ENCODE data around the gene CACNG8.
A peak's percentile ranks its signal among the peaks of the same experiment; 100 is the strongest.

DNA sequence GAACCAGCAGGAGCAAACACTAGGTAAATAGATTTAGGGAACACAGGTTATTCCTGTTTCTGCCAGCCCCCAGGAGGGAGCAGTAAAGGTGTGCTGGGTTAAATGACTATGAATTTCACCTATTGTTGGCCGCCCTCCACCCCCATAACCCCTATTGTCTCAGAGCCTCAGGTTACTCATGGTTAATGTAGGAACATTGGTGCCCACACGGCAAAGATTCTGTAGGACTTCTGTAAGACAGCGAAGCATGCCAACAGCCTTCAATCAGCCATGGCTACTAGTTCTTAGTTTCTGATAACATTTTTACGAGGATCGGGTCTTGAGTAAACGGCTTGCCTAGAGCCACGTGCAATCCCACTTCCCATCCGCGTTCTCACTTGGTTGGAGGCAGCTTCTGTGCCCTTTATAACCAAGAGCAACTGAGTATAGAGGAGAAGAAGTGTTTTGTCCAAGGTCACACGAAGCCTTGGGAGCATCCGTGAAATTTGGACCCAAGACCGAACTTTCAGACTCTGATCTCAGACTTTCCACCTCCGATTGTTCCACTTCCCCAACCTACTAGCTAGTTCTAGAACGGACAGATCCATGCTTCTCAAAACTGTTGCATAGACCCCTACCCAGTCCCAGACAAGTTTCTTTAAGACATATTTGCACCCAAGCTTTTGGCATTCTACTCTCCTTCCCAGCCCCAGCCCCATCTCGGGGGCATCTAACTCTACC lies 5.1 kb upstream of the CACNG8 start:
- TF ChIP-seq CTCF (IDR thresholded peaks at IDR 0.05; ENCODE audit: low read depth, low read length), result no peak
- TF ChIP-seq POLR2A (IDR thresholded peaks at IDR 0.05; ENCODE audit: extremely low read depth, insufficient read length), result no peak
- TF ChIP-seq, protein P1, sequence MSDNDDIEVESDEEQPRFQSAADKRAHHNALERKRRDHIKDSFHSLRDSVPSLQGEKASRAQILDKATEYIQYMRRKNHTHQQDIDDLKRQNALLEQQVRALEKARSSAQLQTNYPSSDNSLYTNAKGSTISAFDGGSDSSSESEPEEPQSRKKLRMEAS (IDR thresholded peaks at IDR 0.05; ENCODE audit: low read depth, low read length), result peak; percentile 45; the same call in 1 of the 2 replicates
- TF ChIP-seq MYC (IDR thresholded peaks at IDR 0.05; ENCODE audit: low read depth, low read length), result no peak

All from NB4 (cell line).